A673 (cell line): ENCODE measurements around the gene SUN3. TPM values are rescaled to one million over a fixed set of nuclear protein-coding genes. Genes with fewer than 3 reads are reported as not detected.

Experiments used
- BruUV-seq: library from RNA; stranded (reverse); fragments of 400-500 nt; replicated peaks from 2 replicates; lab custom pipeline; 2021; lab: Mats Ljungman, UMichigan
- CTCF ChIA-PET: fragments of 300-600 bp; sonication (Branson Sonifier 250); formaldehyde crosslinking; loops from one replicate; lab custom pipeline; 2022; ENCODE audit warnings: antibody characterized with exemption; lab: Charles Lee
- POLR2A ChIA-PET: fragments of 300-600 bp; sonication (Branson Sonifier 250); formaldehyde crosslinking; loops from one replicate; lab custom pipeline; 2022; ENCODE audit warnings: antibody characterized with exemption; ENCODE audit not compliant: low non-redundant PET; lab: Charles Lee
- DNase-seq: peaks from one replicate; pipeline ENCODE4 v3.0.0-alpha.2; 2015; ENCODE audit warnings: low spot score
- H3K27ac ChIP-seq: fragments of 200-600 bp; sonication (generic); 2 replicates; pipeline ENCODE4 v1.5.1; 2016; ENCODE audit warnings: mixed run types, low read depth, mild to moderate bottlenecking, mixed read lengths, antibody characterized with exemption, low read length; ENCODE audit not compliant: poor library complexity, severe bottlenecking
- H3K27me3 ChIP-seq: fragments of 200-600 bp; sonication (generic); replicated peaks from 2 replicates; pipeline ENCODE4 v1.6.1; 2017; ENCODE audit warnings: mixed run types, low read depth, mild to moderate bottlenecking, mixed read lengths, antibody characterized with exemption, low read length; ENCODE audit not compliant: insufficient read depth, poor library complexity
- H3K36me3 ChIP-seq: fragments of 200-600 bp; sonication (generic); 2 replicates; pipeline ENCODE4 v1.6.1; 2016; ENCODE audit warnings: mixed run types, mild to moderate bottlenecking, mixed read lengths, antibody characterized with exemption, low read length; ENCODE audit not compliant: insufficient read depth, poor library complexity, severe bottlenecking
- H3K4me1 ChIP-seq: fragments of 200-600 bp; sonication (generic); 2 replicates; pipeline ENCODE4 v1.6.1; 2017; ENCODE audit warnings: mixed run types, mild to moderate bottlenecking, mixed read lengths, antibody characterized with exemption, low read length; ENCODE audit not compliant: insufficient read depth, poor library complexity, severe bottlenecking
- H3K4me3 ChIP-seq: fragments of 200-600 bp; sonication (generic); 2 replicates; pipeline ENCODE4 v1.5.1; 2016; ENCODE audit warnings: low read depth, mixed run types, mild to moderate bottlenecking, mixed read lengths, low read length; ENCODE audit not compliant: poor library complexity, severe bottlenecking
- H3K9me3 ChIP-seq: fragments of 200-600 bp; sonication (generic); 2 replicates; pipeline ENCODE4 v1.6.1; 2016; ENCODE audit warnings: mixed run types, low read depth, mild to moderate bottlenecking, mixed read lengths, antibody characterized with exemption, low read length; ENCODE audit not compliant: poor library complexity, severe bottlenecking
- CTCF ChIP-seq: fragments of 300-800, 200-600 bp; sonication (generic); conservative IDR thresholded peaks from 2 replicates; pipeline ENCODE4 v1.5.1; 2017; ENCODE audit warnings: low read depth, mild to moderate bottlenecking, antibody characterized with exemption, low read length, moderate library complexity, mixed read lengths
- EZH2 ChIP-seq: fragments of 200-600 bp; sonication (generic); IDR thresholded peaks from 2 replicates; pipeline ENCODE4 v1.6.1; 2017; ENCODE audit warnings: borderline replicate concordance, low read depth, mild to moderate bottlenecking, mixed read lengths, antibody characterized with exemption, low read length; ENCODE audit not compliant: poor library complexity, severe bottlenecking
- intact Hi-C: fragments of 100-400 bp; cut with micrococcal nuclease; formaldehyde crosslinking; loops from one replicate; pipeline ENCODE4 v1.10.0; 2022; ENCODE audit not compliant: unreplicated experiment
- total RNA-seq: library from RNA; stranded (reverse); gene quantifications from 2 replicates; pipeline ENCODE4 v1.2.3, GENCODE V29; 2021

SUN3 gene
- total RNA-seq, 1 experiment from 2014 or later = not detected

- no peaks in the 10 kb centered on the region for H3K27me3 ChIP-seq
- ChIA-PET POLR2A (no interaction called here), CTCF (no interaction called here)
- TF ChIP-seq CTCF (no peak), EZH2 (no peak)
- no peak overlapping the region for H3K27ac ChIP-seq
- BruUV-seq = no TSS peak
- peak; percentile 35 for DNase-seq
- H3K9me3 ChIP-seq = no peaks in the 10 kb centered on the region
- intact Hi-C loops = no loop called here
- peaks cover 4% of the 10 kb centered on the region for H3K4me1 ChIP-seq
- no peak overlapping the region for H3K4me3 ChIP-seq
- H3K36me3 ChIP-seq = no peaks in the 10 kb centered on the region
Measured at GRCh38 chr7:47941136-47941844, 87.6 kb downstream of the SUN3 start.

GRCh38 chr7:47940088-47941013 is 88.6 kb downstream of the SUN3 start:
- intact Hi-C loops = no loop called here
- no peaks in the 10 kb centered on the region for H3K27me3 ChIP-seq
- H3K36me3 ChIP-seq = no peaks in the 10 kb centered on the region
- no peak overlapping the region for H3K27ac ChIP-seq
- peaks cover 4% of the 10 kb centered on the region for H3K4me1 ChIP-seq
- TF ChIP-seq EZH2 (no peak), CTCF (no peak)
- ChIA-PET CTCF (no interaction called here), POLR2A (no interaction called here)
- H3K4me3 ChIP-seq = no peak overlapping the region
- no peak for DNase-seq
- BruUV-seq = no TSS peak
- no peaks in the 10 kb centered on the region for H3K9me3 ChIP-seq

- POLR2A ChIA-PET = no interaction called here
- no TSS peak for BruUV-seq
- peaks cover 4% of the 10 kb centered on the region for H3K4me1 ChIP-seq
Measured at GRCh38 chr7:47939425-47940036, 89.4 kb downstream of the SUN3 start.

More at GRCh38 chr7:47939425-47940036, 89.4 kb downstream of the SUN3 start:
- Histone ChIP-seq H3K27me3 (no peaks in the 10 kb centered on the region), H3K27ac (no peak overlapping the region), H3K4me3 (no peak overlapping the region), H3K36me3 (no peaks in the 10 kb centered on the region), H3K9me3 (no peaks in the 10 kb centered on the region)
- no peak for TF ChIP-seq EZH2
- no peak for TF ChIP-seq CTCF
- intact Hi-C loops = no loop called here
- CTCF ChIA-PET = no interaction called here
- DNase-seq = no peak
